ENCODE data around the gene ARHGAP8. TPM values are rescaled to one million over a fixed set of nuclear protein-coding genes. Genes with fewer than 3 reads are reported as not detected.

Gene ARHGAP8
- total RNA-seq, 1 donor from 2014 or later: not detected

- Histone ChIP-seq H3K9me3 (replicated peaks) (no peaks in the 10 kb centered on the region), H3K27me3 (ENCODE audit: low read depth) (peaks cover 44% of the 10 kb centered on the region), H3K36me3 (no peaks in the 10 kb centered on the region), H3K4me3 (no peak overlapping the region), H3K27ac (replicated peaks) (no peak overlapping the region), H3K4me1 (peaks cover 11% of the 10 kb centered on the region)
- DNase-seq: no peak
- intact Hi-C loops (cut with micrococcal nuclease): no loop called here
- TF ChIP-seq CTCF (IDR thresholded peaks at IDR 0.05; ENCODE audit: borderline replicate concordance): no peak
Measured at GRCh38 chr22:44707178-44707577, 45.2 kb upstream of the ARHGAP8 start.

GRCh38 chr22:44707752-44708151 lies 44.6 kb upstream of the ARHGAP8 start:
- Histone ChIP-seq H3K4me3 (no peak overlapping the region), H3K27ac (replicated peaks) (no peak overlapping the region), H3K36me3 (no peaks in the 10 kb centered on the region), H3K27me3 (ENCODE audit: low read depth) (peaks cover 39% of the 10 kb centered on the region), H3K4me1 (peaks cover 7% of the 10 kb centered on the region), H3K9me3 (replicated peaks) (no peaks in the 10 kb centered on the region)
- TF ChIP-seq CTCF (IDR thresholded peaks at IDR 0.05; ENCODE audit: borderline replicate concordance): no peak
- intact Hi-C loops (cut with micrococcal nuclease): no loop called here
- no peak for DNase-seq

GRCh38 chr22:44709881-44710392 lies 42.4 kb upstream of the ARHGAP8 start:
- Histone ChIP-seq H3K27me3 (ENCODE audit: low read depth) (peaks cover 17% of the 10 kb centered on the region), H3K27ac (replicated peaks) (no peak overlapping the region), H3K4me1 (no peaks in the 10 kb centered on the region), H3K36me3 (no peaks in the 10 kb centered on the region), H3K4me3 (no peak overlapping the region), H3K9me3 (replicated peaks) (no peaks in the 10 kb centered on the region)
- intact Hi-C loops (cut with micrococcal nuclease): no loop called here
- no peak for TF ChIP-seq CTCF (IDR thresholded peaks at IDR 0.05; ENCODE audit: borderline replicate concordance)
- no peak for DNase-seq

- Histone ChIP-seq H3K4me3 (no peak overlapping the region), H3K4me1 (no peaks in the 10 kb centered on the region), H3K27ac (replicated peaks) (no peak overlapping the region), H3K36me3 (no peaks in the 10 kb centered on the region), H3K9me3 (replicated peaks) (no peaks in the 10 kb centered on the region), H3K27me3 (ENCODE audit: low read depth) (peaks cover 17% of the 10 kb centered on the region)
- no peak for DNase-seq
- no peak for TF ChIP-seq CTCF (IDR thresholded peaks at IDR 0.05; ENCODE audit: borderline replicate concordance)
- intact Hi-C loops (cut with micrococcal nuclease): no loop called here
Measured at GRCh38 chr22:44710474-44711240, 41.7 kb upstream of the ARHGAP8 start.

- Histone ChIP-seq H3K4me3 (no peak overlapping the region), H3K27me3 (ENCODE audit: low read depth) (peaks cover 13% of the 10 kb centered on the region), H3K9me3 (replicated peaks) (no peaks in the 10 kb centered on the region), H3K4me1 (no peaks in the 10 kb centered on the region), H3K36me3 (no peaks in the 10 kb centered on the region), H3K27ac (replicated peaks) (no peak overlapping the region)
- TF ChIP-seq CTCF (IDR thresholded peaks at IDR 0.05; ENCODE audit: borderline replicate concordance): no peak
- intact Hi-C loops (cut with micrococcal nuclease): no loop called here
- DNase-seq: no peak
Measured at GRCh38 chr22:44711241-44711560, 41.2 kb upstream of the ARHGAP8 start.
